NB4 (cell line): ENCODE results near the gene ZNF20.

ENCODE experiments used
- MYC ChIP-seq: IDR thresholded peaks from 2 replicates; pipeline ENCODE4 v1.6.1; 2011; ENCODE audit warnings: low read depth, low read length
- TF ChIP-seq, protein P1 (sequence below): IDR thresholded peaks from one replicate; pipeline ENCODE4 v1.5.1; 2012; ENCODE audit warnings: low read depth, low read length

DNA sequence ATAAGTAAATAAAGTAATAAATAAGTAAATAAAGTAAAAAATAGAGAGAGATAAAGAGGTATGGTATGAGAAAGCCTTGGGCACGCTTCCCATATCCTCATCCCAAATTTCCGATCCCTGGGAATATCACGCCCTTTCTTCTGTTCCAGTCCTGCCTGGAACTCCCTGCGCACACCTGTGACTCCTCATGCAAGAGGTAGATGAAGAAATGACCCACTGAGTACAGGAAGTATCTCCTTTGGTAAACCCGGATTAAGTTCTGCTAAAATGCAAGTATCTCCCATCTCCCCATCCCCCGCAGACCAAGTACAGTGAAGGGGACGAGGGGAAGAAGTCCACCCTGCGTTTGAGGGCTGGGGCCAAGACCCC is 22.3 kb upstream of the ZNF20 start:
- TF ChIP-seq, protein P1, sequence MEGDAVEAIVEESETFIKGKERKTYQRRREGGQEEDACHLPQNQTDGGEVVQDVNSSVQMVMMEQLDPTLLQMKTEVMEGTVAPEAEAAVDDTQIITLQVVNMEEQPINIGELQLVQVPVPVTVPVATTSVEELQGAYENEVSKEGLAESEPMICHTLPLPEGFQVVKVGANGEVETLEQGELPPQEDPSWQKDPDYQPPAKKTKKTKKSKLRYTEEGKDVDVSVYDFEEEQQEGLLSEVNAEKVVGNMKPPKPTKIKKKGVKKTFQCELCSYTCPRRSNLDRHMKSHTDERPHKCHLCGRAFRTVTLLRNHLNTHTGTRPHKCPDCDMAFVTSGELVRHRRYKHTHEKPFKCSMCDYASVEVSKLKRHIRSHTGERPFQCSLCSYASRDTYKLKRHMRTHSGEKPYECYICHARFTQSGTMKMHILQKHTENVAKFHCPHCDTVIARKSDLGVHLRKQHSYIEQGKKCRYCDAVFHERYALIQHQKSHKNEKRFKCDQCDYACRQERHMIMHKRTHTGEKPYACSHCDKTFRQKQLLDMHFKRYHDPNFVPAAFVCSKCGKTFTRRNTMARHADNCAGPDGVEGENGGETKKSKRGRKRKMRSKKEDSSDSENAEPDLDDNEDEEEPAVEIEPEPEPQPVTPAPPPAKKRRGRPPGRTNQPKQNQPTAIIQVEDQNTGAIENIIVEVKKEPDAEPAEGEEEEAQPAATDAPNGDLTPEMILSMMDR = no peak
- TF ChIP-seq MYC = no peak
